22Rv1 (cell line): ENCODE results near the gene ACTR3.

ENCODE experiments used
- ZFX ChIP-seq: fragments of 450-650 bp; IDR thresholded peaks from 2 replicates; pipeline ENCODE4 v1.6.1; 2017; ENCODE audit warnings: antibody characterized with exemption, borderline replicate concordance
- TF ChIP-seq, protein P1 (sequence below): fragments of 450-650 bp; IDR thresholded peaks from 2 replicates; pipeline ENCODE4 v1.5.1; 2017; ENCODE audit warnings: mild to moderate bottlenecking

DNA sequence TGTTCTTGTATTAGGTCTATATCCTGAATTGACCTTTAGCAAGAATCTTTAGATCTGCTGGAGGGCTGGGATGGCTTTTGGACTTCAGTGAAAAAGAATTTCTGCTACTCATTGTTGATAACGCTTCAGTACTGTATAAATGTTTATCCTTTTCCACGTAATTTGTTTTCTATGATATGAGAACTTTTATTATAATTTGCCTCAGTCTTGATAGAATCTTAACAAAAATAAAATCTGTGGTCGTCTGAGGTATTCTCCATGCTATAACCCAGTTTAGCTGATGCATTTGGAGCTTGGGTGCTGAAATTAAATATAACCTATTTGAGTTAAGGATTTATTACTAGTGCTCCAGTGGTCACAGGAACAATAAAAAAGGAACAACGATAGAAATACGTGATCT, 71.1 kb downstream of the ACTR3 start:
- TF ChIP-seq, protein P1, sequence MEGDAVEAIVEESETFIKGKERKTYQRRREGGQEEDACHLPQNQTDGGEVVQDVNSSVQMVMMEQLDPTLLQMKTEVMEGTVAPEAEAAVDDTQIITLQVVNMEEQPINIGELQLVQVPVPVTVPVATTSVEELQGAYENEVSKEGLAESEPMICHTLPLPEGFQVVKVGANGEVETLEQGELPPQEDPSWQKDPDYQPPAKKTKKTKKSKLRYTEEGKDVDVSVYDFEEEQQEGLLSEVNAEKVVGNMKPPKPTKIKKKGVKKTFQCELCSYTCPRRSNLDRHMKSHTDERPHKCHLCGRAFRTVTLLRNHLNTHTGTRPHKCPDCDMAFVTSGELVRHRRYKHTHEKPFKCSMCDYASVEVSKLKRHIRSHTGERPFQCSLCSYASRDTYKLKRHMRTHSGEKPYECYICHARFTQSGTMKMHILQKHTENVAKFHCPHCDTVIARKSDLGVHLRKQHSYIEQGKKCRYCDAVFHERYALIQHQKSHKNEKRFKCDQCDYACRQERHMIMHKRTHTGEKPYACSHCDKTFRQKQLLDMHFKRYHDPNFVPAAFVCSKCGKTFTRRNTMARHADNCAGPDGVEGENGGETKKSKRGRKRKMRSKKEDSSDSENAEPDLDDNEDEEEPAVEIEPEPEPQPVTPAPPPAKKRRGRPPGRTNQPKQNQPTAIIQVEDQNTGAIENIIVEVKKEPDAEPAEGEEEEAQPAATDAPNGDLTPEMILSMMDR, result no peak
- TF ChIP-seq ZFX, result no peak
